ACC112 (cell line): ENCODE results near the gene TMEM131.
A peak's percentile ranks its signal among the peaks of the same experiment; 100 is the strongest.

Source experiments
- H2AFZ ChIP-seq: fragments of 200-600 bp; sonication (generic); one replicate; pipeline ENCODE4 v1.6.0; 2017; ENCODE audit warnings: antibody characterized with exemption, low read length; ENCODE audit not compliant: unreplicated experiment
- H3K27ac ChIP-seq: fragments of 200-600 bp; sonication (generic); 2 replicates; pipeline ENCODE4 v1.5.1; 2014; ENCODE audit warnings: low read depth, mild to moderate bottlenecking, antibody characterized with exemption, low read length, moderate library complexity
- H3K27me3 ChIP-seq: fragments of 200-600 bp; sonication (generic); 2 replicates; pipeline ENCODE4 v1.6.1; 2014; ENCODE audit warnings: mild to moderate bottlenecking, antibody characterized with exemption, low read length, moderate library complexity, mixed read lengths; ENCODE audit not compliant: insufficient read depth
- H3K36me3 ChIP-seq: fragments of 200-600 bp; sonication (generic); 2 replicates; pipeline ENCODE4 v1.6.1; 2016; ENCODE audit warnings: mild to moderate bottlenecking, antibody characterized with exemption, low read length, moderate library complexity, mixed read lengths; ENCODE audit not compliant: insufficient read depth
- H3K4me1 ChIP-seq: fragments of 200-600 bp; sonication (generic); one replicate; pipeline ENCODE4 v1.6.1; 2016; ENCODE audit warnings: low read length, mixed read lengths; ENCODE audit not compliant: insufficient read depth, unreplicated experiment, control insufficient read depth
- H3K4me3 ChIP-seq: fragments of 200-600 bp; sonication (generic); 2 replicates; pipeline ENCODE4 v1.5.1; 2014; ENCODE audit warnings: mild to moderate bottlenecking, low read depth, low read length
- H3K79me2 ChIP-seq: fragments of 200-600 bp; sonication (generic); one replicate; pipeline ENCODE4 v1.6.0; 2016; ENCODE audit warnings: low read length; ENCODE audit not compliant: control insufficient read depth, unreplicated experiment, insufficient read depth

TMEM131 gene

DNA sequence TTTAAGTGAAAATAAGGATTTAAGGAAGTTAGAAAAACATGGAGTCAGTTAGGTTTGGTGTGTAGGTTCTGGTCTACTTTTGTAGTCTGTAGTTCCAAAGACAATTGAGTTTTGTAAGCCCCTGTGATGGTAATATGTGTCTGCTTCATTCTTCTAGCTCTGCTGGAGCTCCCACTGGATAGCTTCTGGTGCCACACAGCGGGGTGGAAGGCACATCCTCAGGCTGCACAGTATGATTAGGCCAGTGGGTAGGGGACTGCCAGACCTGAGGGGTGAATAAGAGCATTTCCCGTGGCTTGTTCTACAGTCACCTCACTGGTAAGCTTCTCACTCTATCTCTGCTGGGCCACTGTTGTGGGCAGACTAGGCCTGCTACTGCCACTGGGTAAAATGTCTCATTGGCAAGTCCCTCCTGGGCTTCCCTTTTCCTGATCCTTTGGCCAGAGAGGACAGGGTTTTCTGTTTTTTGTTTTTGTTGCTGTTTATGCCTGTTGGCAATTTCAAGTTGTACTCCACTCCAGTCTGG lies 44.5 kb downstream of the TMEM131 start:
- H3K27ac ChIP-seq: peak overlapping the region; percentile 30

GRCh38 chr2:97950329-97951154 lies 45.2 kb downstream of the TMEM131 start:
- H3K4me1 ChIP-seq: peaks cover 16% of the 10 kb centered on the region
- no peaks in the 10 kb centered on the region for H3K36me3 ChIP-seq
- H2AFZ ChIP-seq: no peak overlapping the region
- H3K79me2 ChIP-seq: peaks cover 66% of the 10 kb centered on the region
- peak overlapping the region; percentile 35; the same call in 1 of the 2 replicates for H3K4me3 ChIP-seq
- H3K27me3 ChIP-seq: no peaks in the 10 kb centered on the region
- peak overlapping the region; percentile 47 for H3K27ac ChIP-seq

More for the DNA sequence above, 44.5 kb downstream of the TMEM131 start:
- no peaks in the 10 kb centered on the region for H3K36me3 ChIP-seq
- no peaks in the 10 kb centered on the region for H3K27me3 ChIP-seq
- no peak overlapping the region for H2AFZ ChIP-seq
- peaks cover 16% of the 10 kb centered on the region for H3K4me1 ChIP-seq
- peak overlapping the region; percentile 35; the same call in 1 of the 2 replicates for H3K4me3 ChIP-seq
- peaks cover 70% of the 10 kb centered on the region for H3K79me2 ChIP-seq

DNA sequence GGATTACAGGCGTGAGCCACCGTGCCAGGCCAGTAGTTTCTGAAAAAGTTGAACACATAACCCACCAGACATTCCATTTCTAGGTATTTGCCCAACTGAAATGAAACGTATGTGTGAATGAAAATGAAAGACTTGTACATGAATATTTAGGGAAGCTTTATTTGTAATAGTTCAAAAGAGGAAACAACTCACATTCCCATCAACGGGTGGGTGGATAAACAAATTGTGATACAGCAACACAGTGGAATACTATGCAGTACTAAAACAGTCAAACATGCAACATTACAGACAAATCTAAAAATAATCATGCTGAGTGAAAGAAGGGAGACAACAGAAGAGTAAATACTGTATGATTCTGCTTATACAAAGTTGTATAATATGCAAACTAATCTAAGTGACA lies 46.8 kb downstream of the TMEM131 start:
- no peaks in the 10 kb centered on the region for H3K36me3 ChIP-seq
- no peak overlapping the region for H3K27ac ChIP-seq
- no peak overlapping the region for H2AFZ ChIP-seq
- H3K27me3 ChIP-seq: no peaks in the 10 kb centered on the region
- no peak overlapping the region for H3K4me3 ChIP-seq
- H3K4me1 ChIP-seq: peaks cover 16% of the 10 kb centered on the region
- H3K79me2 ChIP-seq: peaks cover 56% of the 10 kb centered on the region

DNA sequence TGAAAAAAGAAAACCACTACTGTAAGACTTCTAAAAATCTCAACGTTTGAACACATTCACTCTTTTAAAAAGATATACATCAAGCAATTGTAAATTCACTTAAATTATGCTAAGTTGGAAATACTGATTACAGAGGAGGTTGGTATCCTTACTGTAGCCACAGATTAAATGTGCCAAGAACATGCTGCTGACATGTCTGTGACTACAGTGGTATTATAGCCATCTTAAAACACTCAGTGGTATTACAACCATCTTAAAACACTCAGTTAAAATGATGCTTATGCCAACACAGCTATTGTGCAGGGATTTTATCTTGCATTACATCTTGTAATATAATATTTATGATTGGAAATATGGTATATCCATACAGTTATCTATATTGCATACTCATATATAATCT lies 50.0 kb downstream of the TMEM131 start:
- Histone ChIP-seq H3K79me2 (peaks cover 36% of the 10 kb centered on the region), H3K27me3 (no peaks in the 10 kb centered on the region), H3K27ac (no peak overlapping the region), H2AFZ (no peak overlapping the region), H3K36me3 (no peaks in the 10 kb centered on the region), H3K4me1 (peaks cover 8% of the 10 kb centered on the region), H3K4me3 (no peak overlapping the region)

GRCh38 chr2:97936881-97937280 lies 58.9 kb downstream of the TMEM131 start:
- Histone ChIP-seq H3K79me2 (peaks cover 43% of the 10 kb centered on the region), H3K4me3 (no peak overlapping the region), H2AFZ (no peak overlapping the region), H3K4me1 (peaks cover 17% of the 10 kb centered on the region), H3K27ac (no peak overlapping the region), H3K27me3 (no peaks in the 10 kb centered on the region), H3K36me3 (no peaks in the 10 kb centered on the region)

DNA sequence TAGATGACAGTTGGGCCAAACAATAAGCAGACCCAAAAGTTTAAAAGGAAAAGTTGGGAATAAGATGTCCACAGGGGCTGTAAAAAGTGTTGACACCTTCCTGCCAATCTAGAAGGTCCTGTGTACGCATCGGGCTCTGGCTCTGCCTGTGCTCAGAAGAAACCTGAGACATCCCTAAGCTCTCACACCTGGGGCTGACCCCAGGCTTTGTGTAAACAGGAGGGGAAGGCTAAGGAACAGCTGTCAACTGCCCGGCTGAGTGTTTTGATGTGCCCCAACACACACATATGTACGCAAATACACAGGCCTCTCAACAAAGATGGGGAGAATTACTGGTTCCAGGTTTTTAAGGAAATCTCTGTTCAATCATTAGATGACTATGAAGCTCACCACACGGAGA lies 59.5 kb downstream of the TMEM131 start:
- Histone ChIP-seq H2AFZ (no peak overlapping the region), H3K27ac (no peak overlapping the region), H3K4me1 (peaks cover 17% of the 10 kb centered on the region), H3K79me2 (peaks cover 45% of the 10 kb centered on the region), H3K27me3 (no peaks in the 10 kb centered on the region), H3K36me3 (no peaks in the 10 kb centered on the region), H3K4me3 (no peak overlapping the region)

- H3K79me2 ChIP-seq: peaks cover 48% of the 10 kb centered on the region
- no peak overlapping the region for H3K4me3 ChIP-seq
- H3K4me1 ChIP-seq: peaks cover 17% of the 10 kb centered on the region
- H3K27ac ChIP-seq: no peak overlapping the region
- H2AFZ ChIP-seq: no peak overlapping the region
- no peaks in the 10 kb centered on the region for H3K27me3 ChIP-seq
- no peaks in the 10 kb centered on the region for H3K36me3 ChIP-seq
Measured at GRCh38 chr2:97935719-97936161, 60.0 kb downstream of the TMEM131 start.

GRCh38 chr2:97932975-97933662 lies 62.6 kb downstream of the TMEM131 start:
- peaks cover 64% of the 10 kb centered on the region for H3K79me2 ChIP-seq
- H3K36me3 ChIP-seq: no peaks in the 10 kb centered on the region
- H2AFZ ChIP-seq: no peak overlapping the region
- H3K4me1 ChIP-seq: peaks cover 17% of the 10 kb centered on the region
- no peaks in the 10 kb centered on the region for H3K27me3 ChIP-seq
- H3K4me3 ChIP-seq: no peak overlapping the region
- H3K27ac ChIP-seq: no peak overlapping the region

GRCh38 chr2:97931858-97932225 lies 63.9 kb downstream of the TMEM131 start:
- Histone ChIP-seq H2AFZ (no peak overlapping the region), H3K4me1 (peaks cover 17% of the 10 kb centered on the region), H3K27ac (no peak overlapping the region), H3K27me3 (no peaks in the 10 kb centered on the region), H3K36me3 (no peaks in the 10 kb centered on the region), H3K79me2 (peaks cover 58% of the 10 kb centered on the region), H3K4me3 (no peak overlapping the region)

- Histone ChIP-seq H3K4me1 (peaks cover 14% of the 10 kb centered on the region), H3K36me3 (no peaks in the 10 kb centered on the region), H3K4me3 (no peak overlapping the region), H3K27ac (no peak overlapping the region), H3K27me3 (no peaks in the 10 kb centered on the region), H3K79me2 (peaks cover 58% of the 10 kb centered on the region), H2AFZ (no peak overlapping the region)
Measured at GRCh38 chr2:97931118-97931857, 64.5 kb downstream of the TMEM131 start.
